ENCODE results near the gene ATAD3C. TPM values are rescaled to one million over a fixed set of nuclear protein-coding genes. Genes with fewer than 3 reads are reported as not detected.

Gene ATAD3C
- under 1 TPM in 1 of 6 experiments, not detected in 5; 0.09 TPM for total RNA-seq (2021; fragmentation: NEBNext Ultra II Directional; extraction: Animal tissue kit (Norgen Biotek cat#: 25700))
- long read RNA-seq, result 0 reads

GRCh38 chr1:1449099-1449739, at the start of gene ATAD3C:
ATAD3C (plus strand) TSS chr1:1449689; CDS start chr1:1450684, 995 bp downstream.
- Mint-ChIP-seq H3K27ac (no peak within 1 kb of the TSS), H3K36me3 (ENCODE audit: low read depth) (no peaks in the 10 kb centered on the region), H3K27me3 (ENCODE audit: insufficient read depth) (peaks cover 12% of the 10 kb centered on the region), H3K4me3 (no peak within 1 kb of the TSS), H3K9me3 (no peaks in the 10 kb centered on the region), H3K4me1 (ENCODE audit: low read depth) (no peaks in the 10 kb centered on the region)
- TF ChIP-seq CTCF (IDR thresholded peaks at IDR 0.05), result no peak
- DNase-seq, result no peak

- H3K4me1 Mint-ChIP-seq (ENCODE audit: low read depth), result peaks cover 43% of the 10 kb centered on the region
- no peaks in the 10 kb centered on the region for H3K9me3 Mint-ChIP-seq
- H3K4me3 Mint-ChIP-seq, result peak overlapping the region; percentile 91
- TF ChIP-seq CTCF (IDR thresholded peaks at IDR 0.05), result no peak
- peak overlapping the region; percentile 88 for H3K27ac Mint-ChIP-seq
- no peak for DNase-seq
- peaks cover 50% of the 10 kb centered on the region for H3K36me3 Mint-ChIP-seq (ENCODE audit: low read depth)
- peaks cover 16% of the 10 kb centered on the region for H3K27me3 Mint-ChIP-seq (ENCODE audit: insufficient read depth)
Measured at GRCh38 chr1:1399872-1400575, 49.5 kb upstream of the ATAD3C start.

GRCh38 chr1:1400576-1401456, 48.7 kb upstream of the ATAD3C start:
- H3K4me1 Mint-ChIP-seq (ENCODE audit: low read depth), result peaks cover 48% of the 10 kb centered on the region
- H3K9me3 Mint-ChIP-seq, result no peaks in the 10 kb centered on the region
- H3K4me3 Mint-ChIP-seq, result peak overlapping the region; percentile 91
- no peak for TF ChIP-seq CTCF (IDR thresholded peaks at IDR 0.05)
- peaks cover 16% of the 10 kb centered on the region for H3K27me3 Mint-ChIP-seq (ENCODE audit: insufficient read depth)
- peaks cover 49% of the 10 kb centered on the region for H3K36me3 Mint-ChIP-seq (ENCODE audit: low read depth)
- peak overlapping the region; percentile 88 for H3K27ac Mint-ChIP-seq
- no peak for DNase-seq

GRCh38 chr1:1401457-1402010, 48.0 kb upstream of the ATAD3C start:
- peak overlapping the region; percentile 88 for H3K27ac Mint-ChIP-seq
- TF ChIP-seq CTCF (IDR thresholded peaks at IDR 0.05), result no peak
- H3K36me3 Mint-ChIP-seq (ENCODE audit: low read depth), result peaks cover 57% of the 10 kb centered on the region
- H3K27me3 Mint-ChIP-seq (ENCODE audit: insufficient read depth), result peaks cover 16% of the 10 kb centered on the region
- H3K4me1 Mint-ChIP-seq (ENCODE audit: low read depth), result peaks cover 48% of the 10 kb centered on the region
- no peak for DNase-seq
- H3K4me3 Mint-ChIP-seq, result peak overlapping the region; percentile 91
- H3K9me3 Mint-ChIP-seq, result no peaks in the 10 kb centered on the region
